SK-N-SH (cell line): Measurements from ENCODE around the gene MRPL46. TPM values are rescaled to one million over a fixed set of nuclear protein-coding genes. Genes with fewer than 3 reads are reported as not detected.
A peak's percentile ranks its signal among the peaks of the same experiment; 100 is the strongest.

Source experiments
- CTCF ChIA-PET: fragments of 300-600, 350-600 bp; formaldehyde crosslinking; extraction: SDS; loops from one replicate; lab custom pipeline; 2021; lab: Yijun Ruan, JAX
- POLR2A ChIA-PET: fragments of 350-600 bp; sonication (Branson Sonifier 250); formaldehyde crosslinking; extraction: SDS; loops from one replicate; lab custom pipeline; 2020; ENCODE audit warnings: antibody characterized with exemption, inconsistent platforms; lab: Yijun Ruan, JAX
- DNase-seq: peaks from one replicate; pipeline ENCODE4 v3.0.0; 2012
- H2AFZ ChIP-seq: fragments of 200-600 bp; sonication (generic); 2 replicates; pipeline ENCODE4 v1.8.1; 2016; ENCODE audit warnings: antibody characterized with exemption, mild to moderate bottlenecking, low read depth
- H3F3A ChIP-seq: fragments of 200-600 bp; sonication (generic); replicated peaks from 2 replicates; pipeline ENCODE3; 2016; ENCODE audit warnings: antibody characterized with exemption, mild to moderate bottlenecking; ENCODE audit not compliant: insufficient read depth
- H3K27ac ChIP-seq, 2 experiments: fragments of 200-500 bp in 1 of 2; fragments of 200-600 bp in 1 of 2; sonication (Bioruptor generic) in 1 of 2; sonication (generic), shearing (Covaris generic) in 1 of 2; 2 replicates each; pipeline versions ENCODE4 v1.5.1 to v1.6.1; 2014 to 2016; ENCODE audit warnings: low read depth in 2 of 2, inconsistent platforms in 1 of 2, low read length in 1 of 2, mild to moderate bottlenecking in 1 of 2, mixed read lengths in 1 of 2
- H3K27me3 ChIP-seq: fragments of 200-600 bp; sonication (generic), shearing (Covaris generic); 2 replicates; pipeline ENCODE4 v1.6.1; 2016; ENCODE audit warnings: mixed run types; ENCODE audit not compliant: insufficient read depth
- H3K36me3 ChIP-seq, 2 experiments: fragments of 200-500 bp in 1 of 2; fragments of 200-600 bp in 1 of 2; sonication (Bioruptor generic) in 1 of 2; sonication (generic) in 1 of 2; replicated peaks in 1 of 2; 2 replicates each; pipeline versions ENCODE3 to v1.5.1; 2014 to 2016; ENCODE audit warnings: low read length in 1 of 2, mild to moderate bottlenecking in 1 of 2; ENCODE audit not compliant: insufficient read depth in 2 of 2, control insufficient read depth in 1 of 2
- H3K4me1 ChIP-seq, 2 experiments: fragments of 200-500 bp in 1 of 2; fragments of 200-600 bp in 1 of 2; sonication (Bioruptor generic) in 1 of 2; sonication (generic), shearing (Covaris generic) in 1 of 2; 2 replicates each; pipeline versions ENCODE4 v1.5.1 to v1.6.1; 2014 to 2016; ENCODE audit warnings: low read depth in 1 of 2, low read length in 1 of 2, mixed run types in 1 of 2; ENCODE audit not compliant: insufficient read depth in 2 of 2, control insufficient read depth in 1 of 2
- H3K4me2 ChIP-seq: fragments of 200-600 bp; sonication (generic), shearing (Covaris generic); 2 replicates; pipeline ENCODE4 v1.6.1; 2017; ENCODE audit warnings: mixed run types
- H3K4me3 ChIP-seq, 2 experiments: fragments of 200-500 bp in 1 of 2; fragments of 200-600 bp in 1 of 2; sonication (Bioruptor generic) in 1 of 2; sonication (generic), shearing (Covaris generic) in 1 of 2; 2 replicates each; pipeline versions ENCODE4 v1.5.1 to v1.8.1; 2014 to 2016; ENCODE audit warnings: low read depth in 2 of 2, inconsistent platforms in 1 of 2, low read length in 1 of 2, mild to moderate bottlenecking in 1 of 2, mixed read lengths in 1 of 2, moderate library complexity in 1 of 2
- H3K79me2 ChIP-seq: fragments of 200-600 bp; sonication (generic); 2 replicates; pipeline ENCODE4 v1.8.1; 2017; ENCODE audit warnings: mild to moderate bottlenecking; ENCODE audit not compliant: insufficient read depth
- H3K9ac ChIP-seq: fragments of 200-600 bp; sonication (generic); 2 replicates; pipeline ENCODE4 v1.6.1; 2017; ENCODE audit warnings: mixed run types
- H3K9me2 ChIP-seq: fragments of 200-600 bp; sonication (generic); 2 replicates; pipeline ENCODE4 v1.6.1; 2017; ENCODE audit warnings: mixed run types
- H3K9me3 ChIP-seq: fragments of 200-600 bp; sonication (generic); 2 replicates; pipeline ENCODE4 v1.6.1; 2017; ENCODE audit warnings: mixed run types, mild to moderate bottlenecking, moderate library complexity
- H4K20me1 ChIP-seq: fragments of 200-600 bp; sonication (generic); 2 replicates; pipeline ENCODE4 v1.6.1; 2017; ENCODE audit warnings: mild to moderate bottlenecking, mixed run types; ENCODE audit not compliant: insufficient read depth
- CHD2 ChIP-seq: fragments of 150-350 bp; IDR thresholded peaks from 2 replicates; pipeline ENCODE4 v1.6.1; 2018; ENCODE audit warnings: low read length; ENCODE audit not compliant: partially characterized antibody
- ELF1 ChIP-seq: IDR thresholded peaks from 2 replicates; pipeline ENCODE4 v1.4.0; 2012
- EP300 ChIP-seq, 2 experiments: IDR thresholded peaks; 2 replicates each; pipeline versions ENCODE4 v1.4.0 to v1.6.1; 2012; ENCODE audit warnings: borderline replicate concordance in 1 of 2, low read depth in 1 of 2, low read length in 1 of 2
- FOSL2 ChIP-seq: IDR thresholded peaks from 2 replicates; pipeline ENCODE4 v1.4.0; 2012; ENCODE audit warnings: low read depth, mild to moderate bottlenecking, moderate library complexity, borderline replicate concordance
- FOXJ3 ChIP-seq: sonication (generic); formaldehyde crosslinking; IDR thresholded peaks from 2 replicates; pipeline ENCODE4 v1.5.1; 2020; ENCODE audit warnings: mild to moderate bottlenecking, missing genetic modification reagents
- GATA2 ChIP-seq: sonication (generic); formaldehyde crosslinking; IDR thresholded peaks from 2 replicates; pipeline ENCODE4 v1.5.0; 2020; ENCODE audit warnings: mild to moderate bottlenecking, missing genetic modification reagents
- MEF2A ChIP-seq: IDR thresholded peaks from 2 replicates; pipeline ENCODE4 v1.4.0; 2012; ENCODE audit warnings: low read depth, borderline replicate concordance
- MXI1 ChIP-seq: IDR thresholded peaks from 2 replicates; pipeline ENCODE4 v1.6.1; 2012; ENCODE audit warnings: mild to moderate bottlenecking, low read depth, low read length, improper control_type of control experiment
- RCOR1 ChIP-seq: fragments of 150-350 bp; IDR thresholded peaks from 2 replicates; pipeline ENCODE4 v1.6.1; 2017; ENCODE audit warnings: antibody characterized with exemption, low read length
- REST ChIP-seq: IDR thresholded peaks from 2 replicates; pipeline ENCODE4 v1.6.1; 2012; ENCODE audit warnings: mild to moderate bottlenecking, low read depth, low read length, moderate library complexity
- RXRA ChIP-seq: IDR thresholded peaks from 2 replicates; pipeline ENCODE4 v1.4.0; 2012; ENCODE audit warnings: low read depth, mild to moderate bottlenecking, borderline replicate concordance
- SIN3A ChIP-seq: IDR thresholded peaks from 2 replicates; pipeline ENCODE4 v1.6.1; 2012; ENCODE audit warnings: low read depth, mild to moderate bottlenecking, low read length, moderate library complexity, borderline replicate concordance
- TCF12 ChIP-seq: IDR thresholded peaks from 2 replicates; pipeline ENCODE4 v1.4.0; 2012
- WGBS: methylation state at CpG from one replicate; pipeline ENCODE4 v1.1.6; 2017; ENCODE audit warnings: low lambda C conversion rate; 5-methylcytosine and 5-hydroxymethylcytosine counted together
- polyA plus RNA-seq, 3 experiments: library from polyadenylated mRNA; depleted of rRNA; stranded (reverse); fragments of >200 nt; gene quantifications; 2 replicates each; pipeline ENCODE4 v1.2.3, GENCODE V29; 2012
- TF ChIP-seq, protein P1 (sequence below): fragments of 150-350 bp; IDR thresholded peaks from 2 replicates; pipeline ENCODE4 v1.6.1; 2017; ENCODE audit warnings: antibody characterized with exemption, low read length, low read depth, borderline replicate concordance
- TF ChIP-seq, protein P2 (sequence below): IDR thresholded peaks from 2 replicates; pipeline ENCODE4 v1.4.0; 2012; ENCODE audit warnings: low read depth, borderline replicate concordance
- TF ChIP-seq, protein P3 (sequence below): IDR thresholded peaks from 2 replicates; pipeline ENCODE4 v1.4.0; 2012; ENCODE audit warnings: low read depth

Gene MRPL46
- polyA plus RNA-seq, 1 of the 3 experiments (the other 2 are of a cell fraction) = 33.8 TPM

- no peak for TF ChIP-seq FOXJ3 (CRISPR knock-in tag)
Measured at GRCh38 chr15:88449581-88449980, 17.6 kb downstream of the MRPL46 start (continued).

DNA sequence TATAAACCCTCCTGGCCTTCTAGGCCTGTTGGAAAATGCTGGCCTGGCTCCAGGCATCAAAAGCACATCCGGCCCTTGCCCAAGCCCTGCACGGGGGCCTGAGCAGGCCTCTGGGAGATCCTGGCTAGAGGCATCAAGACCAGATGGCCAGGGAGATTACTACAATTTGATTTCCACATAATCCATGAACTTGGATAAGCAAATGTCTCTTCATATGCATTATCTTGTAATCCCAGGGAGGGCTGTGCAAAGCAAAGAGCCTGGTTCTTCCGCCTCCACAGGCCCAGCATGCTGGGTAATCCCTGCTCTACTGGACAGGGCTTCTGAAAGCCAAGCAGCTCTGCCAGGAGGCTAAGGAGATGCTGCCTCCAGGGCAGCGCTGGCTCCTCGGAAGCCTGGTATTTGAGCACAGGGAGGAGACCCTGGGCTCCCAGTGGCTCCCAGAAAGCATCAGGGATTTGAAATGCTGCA is 18.2 kb downstream of the MRPL46 start:
- CTCF ChIA-PET = interaction anchor here (0.9 to 10.3 kb wide), 16 partner anchors 14 to 1535 kb away, joined by 3 to 195 read pairs (median 5); partner anchors contain the start of genes MRPL46, MRPS11 and NTRK3
- H3K9me2 ChIP-seq = 0 out of 2 replicates have a peak, but pooled peaks cover 4% of the 10 kb centered on the region
- H3K27me3 ChIP-seq = no peaks in the 10 kb centered on the region
- no peaks in the 10 kb centered on the region for H3K36me3 ChIP-seq
- TF ChIP-seq MXI1 = peak; percentile 44; the same call in 1 of the 2 replicates
- TF ChIP-seq FOXJ3 (CRISPR knock-in tag) = peak; percentile 85
- TF ChIP-seq CHD2 = peak; percentile 59
- peak; percentile 84 for TF ChIP-seq RCOR1
- TF ChIP-seq EP300 (IDR thresholded peaks at IDR 0.05; ENCODE audit: borderline replicate concordance in 1 of 2, low read depth in 1 of 2, low read length in 1 of 2) = peak in 1 of 2 experiments; percentile 85; a peak in 2 of 4 replicates
- no peak for TF ChIP-seq RXRA
- no peak for TF ChIP-seq FOSL2
- peak; percentile 92 for TF ChIP-seq GATA2 (CRISPR knock-in tag)
- TF ChIP-seq, all 33 proteins: peak for 6
- Histone ChIP-seq H3F3A (no peaks in the 10 kb centered on the region), H3K9ac (no peak overlapping the region), H3K4me1 (peaks cover 0 to 15% of the 10 kb centered on the region in 2 experiments; a peak in 1 of 4 replicates), H2AFZ (no peak overlapping the region), H4K20me1 (no peaks in the 10 kb centered on the region), H3K4me2 (no peak overlapping the region), H3K79me2 (no peaks in the 10 kb centered on the region), H3K9me3 (no peaks in the 10 kb centered on the region; the same call in 1 of the 2 replicates), H3K4me3 (no peak overlapping the region), H3K27ac (peak overlapping the region in 1 of 2 experiments; percentile 72; a peak in 2 of 4 replicates)
- WGBS = 50% methylated on average over 3 of the region's 5 CpGs
- DNase-seq = peak; percentile 78
- POLR2A ChIA-PET = no interaction called here

DNA sequence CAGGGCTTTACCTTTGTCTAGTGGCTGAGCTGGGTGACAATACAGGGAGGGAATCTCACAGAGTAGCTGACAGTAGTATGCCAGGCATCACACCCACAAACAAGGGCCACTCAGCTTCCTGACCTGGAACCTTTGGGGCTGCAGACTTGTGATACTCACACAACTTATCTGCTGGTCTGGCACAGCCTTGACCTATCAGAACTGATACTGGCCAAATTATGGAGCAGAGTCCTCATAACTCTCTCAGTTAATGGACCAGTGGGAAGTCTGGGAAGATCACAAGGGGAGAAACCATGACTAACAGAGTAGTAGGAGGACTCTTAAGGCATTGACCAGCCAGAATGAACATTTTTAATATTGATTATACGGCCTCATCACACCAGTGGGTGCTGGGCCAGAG is 19.4 kb downstream of the MRPL46 start:
- Histone ChIP-seq H3F3A (no peaks in the 10 kb centered on the region), H4K20me1 (no peaks in the 10 kb centered on the region), H3K4me1 (peaks cover 0 to 15% of the 10 kb centered on the region in 2 experiments; a peak in 1 of 4 replicates), H3K4me3 (no peak overlapping the region), H3K27ac (no peak overlapping the region), H2AFZ (no peak overlapping the region), H3K27me3 (no peaks in the 10 kb centered on the region), H3K9me3 (no peaks in the 10 kb centered on the region; the same call in 1 of the 2 replicates), H3K4me2 (no peak overlapping the region), H3K9ac (no peak overlapping the region), H3K79me2 (no peaks in the 10 kb centered on the region), H3K36me3 (no peaks in the 10 kb centered on the region), H3K9me2 (0 out of 2 replicates have a peak, but pooled peaks cover 4% of the 10 kb centered on the region)
- WGBS = 42% methylated on average over 1 of the region's 1 CpG
- TF ChIP-seq, protein P1, sequence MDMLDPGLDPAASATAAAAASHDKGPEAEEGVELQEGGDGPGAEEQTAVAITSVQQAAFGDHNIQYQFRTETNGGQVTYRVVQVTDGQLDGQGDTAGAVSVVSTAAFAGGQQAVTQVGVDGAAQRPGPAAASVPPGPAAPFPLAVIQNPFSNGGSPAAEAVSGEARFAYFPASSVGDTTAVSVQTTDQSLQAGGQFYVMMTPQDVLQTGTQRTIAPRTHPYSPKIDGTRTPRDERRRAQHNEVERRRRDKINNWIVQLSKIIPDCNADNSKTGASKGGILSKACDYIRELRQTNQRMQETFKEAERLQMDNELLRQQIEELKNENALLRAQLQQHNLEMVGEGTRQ = no peak
- TF ChIP-seq MXI1 (no peak), ELF1 (no peak), RCOR1 (no peak), SIN3A (no peak), TCF12 (no peak), MEF2A (no peak), FOSL2 (no peak), REST (no peak)
- TF ChIP-seq, protein P2, sequence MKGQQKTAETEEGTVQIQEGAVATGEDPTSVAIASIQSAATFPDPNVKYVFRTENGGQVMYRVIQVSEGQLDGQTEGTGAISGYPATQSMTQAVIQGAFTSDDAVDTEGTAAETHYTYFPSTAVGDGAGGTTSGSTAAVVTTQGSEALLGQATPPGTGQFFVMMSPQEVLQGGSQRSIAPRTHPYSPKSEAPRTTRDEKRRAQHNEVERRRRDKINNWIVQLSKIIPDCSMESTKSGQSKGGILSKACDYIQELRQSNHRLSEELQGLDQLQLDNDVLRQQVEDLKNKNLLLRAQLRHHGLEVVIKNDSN = no peak
- TF ChIP-seq, protein P3, sequence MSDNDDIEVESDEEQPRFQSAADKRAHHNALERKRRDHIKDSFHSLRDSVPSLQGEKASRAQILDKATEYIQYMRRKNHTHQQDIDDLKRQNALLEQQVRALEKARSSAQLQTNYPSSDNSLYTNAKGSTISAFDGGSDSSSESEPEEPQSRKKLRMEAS = no peak
- CTCF ChIA-PET = interaction anchor here (0.6 to 10.3 kb wide), 5 partner anchors 12 to 1759 kb away, joined by 3 to 195 read pairs (median 4); partner anchors contain the start of gene NTRK3
- no peak for DNase-seq
- POLR2A ChIA-PET = no interaction called here
